ENCODE results near the gene DSG3.
A peak's percentile ranks its signal among the peaks of the same experiment; 100 is the strongest.

The DSG3 gene

GRCh38 chr18:31447530-31448191 lies at the start of gene DSG3:
Gene DSG3 (plus strand): TSS chr18:31447741. CDS start chr18:31447878, 137 bp downstream.
- DNase-seq (ENCODE audit: low spot score) = no peak

- no peak for DNase-seq (ENCODE audit: low spot score)
Measured at GRCh38 chr18:31398191-31398590, 49.4 kb upstream of the DSG3 start.

- no peak for DNase-seq (ENCODE audit: low spot score)
Measured at GRCh38 chr18:31399306-31400032, 48.1 kb upstream of the DSG3 start.

DNA sequence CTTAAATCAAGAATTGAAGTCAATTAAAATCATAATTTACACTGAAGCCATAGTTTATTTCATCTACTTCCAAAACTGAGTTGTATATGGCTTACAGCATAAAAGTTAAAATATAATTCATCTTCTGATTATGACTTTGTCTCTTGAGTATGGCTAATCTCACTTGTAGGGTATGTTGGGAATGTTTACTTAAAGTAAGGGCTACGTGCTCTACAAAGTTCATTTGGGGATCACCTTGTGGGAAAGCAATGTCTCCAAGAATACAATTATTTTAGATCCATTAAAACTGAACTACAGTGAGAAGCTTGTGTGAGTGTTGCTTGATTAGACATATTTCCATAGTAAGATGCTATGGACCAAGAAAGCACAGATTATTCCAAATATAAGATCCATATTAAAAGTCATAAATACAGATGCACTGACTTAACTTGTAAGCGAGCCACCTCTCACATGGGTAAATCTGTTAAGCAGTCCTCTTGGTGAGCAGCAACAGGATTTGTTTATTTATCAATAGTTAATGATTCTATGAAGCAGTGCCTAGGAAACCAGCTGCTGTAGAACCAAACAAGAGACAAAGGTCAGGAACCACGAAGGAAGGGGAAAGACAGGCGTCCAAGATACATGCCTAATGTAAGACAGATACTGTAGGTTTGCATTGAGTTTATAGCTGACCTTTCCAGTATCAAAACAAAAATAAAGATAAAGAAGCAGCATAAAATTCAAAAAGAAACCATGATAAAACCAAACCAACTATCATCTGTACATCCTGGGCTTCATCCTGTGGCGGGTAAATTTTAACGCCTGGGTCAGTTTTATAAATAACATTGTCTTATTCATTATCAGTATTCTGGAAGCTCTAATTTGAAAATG lies 46.1 kb upstream of the DSG3 start:
- no peak for DNase-seq (ENCODE audit: low spot score)

DNA sequence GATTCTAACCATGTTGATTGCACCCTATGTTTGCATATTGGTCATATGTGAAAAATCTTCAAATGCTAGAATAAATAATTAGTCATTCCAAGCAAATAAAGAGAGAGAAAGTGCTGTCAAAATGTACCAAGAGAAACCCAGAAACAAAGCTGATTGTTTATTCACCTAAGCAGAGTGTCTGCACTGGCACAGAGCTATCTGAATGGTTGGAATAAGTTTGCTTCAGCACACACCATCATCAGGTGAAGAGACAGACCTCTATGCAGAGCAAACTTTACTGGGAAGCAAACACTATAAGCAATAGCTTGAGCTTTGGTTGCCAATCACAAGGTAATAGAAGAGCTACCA lies 45.5 kb upstream of the DSG3 start:
- DNase-seq (ENCODE audit: low spot score) = no peak

- DNase-seq (ENCODE audit: low spot score) = no peak
Measured at GRCh38 chr18:31403409-31403808, 44.1 kb upstream of the DSG3 start.

DNA sequence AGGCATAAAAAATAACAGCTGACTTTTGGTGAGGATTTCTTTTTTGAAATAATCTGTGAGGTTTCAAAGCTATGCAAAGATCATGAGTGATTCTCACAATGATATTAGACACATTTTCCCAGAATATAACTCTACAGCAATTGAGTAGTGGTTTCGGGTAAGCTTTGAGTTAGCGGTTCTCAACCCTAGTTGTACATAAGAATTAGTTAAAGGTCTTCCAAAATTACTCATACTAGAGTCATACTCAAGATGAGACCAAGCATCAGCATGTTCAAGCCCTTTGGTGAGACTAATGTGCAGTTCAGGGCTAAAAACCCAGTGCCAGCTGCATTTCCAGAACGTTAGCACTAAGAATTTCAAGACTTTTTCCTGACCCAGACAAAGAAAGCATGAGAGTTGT lies 39.9 kb upstream of the DSG3 start:
- no peak for DNase-seq (ENCODE audit: low spot score)

DNA sequence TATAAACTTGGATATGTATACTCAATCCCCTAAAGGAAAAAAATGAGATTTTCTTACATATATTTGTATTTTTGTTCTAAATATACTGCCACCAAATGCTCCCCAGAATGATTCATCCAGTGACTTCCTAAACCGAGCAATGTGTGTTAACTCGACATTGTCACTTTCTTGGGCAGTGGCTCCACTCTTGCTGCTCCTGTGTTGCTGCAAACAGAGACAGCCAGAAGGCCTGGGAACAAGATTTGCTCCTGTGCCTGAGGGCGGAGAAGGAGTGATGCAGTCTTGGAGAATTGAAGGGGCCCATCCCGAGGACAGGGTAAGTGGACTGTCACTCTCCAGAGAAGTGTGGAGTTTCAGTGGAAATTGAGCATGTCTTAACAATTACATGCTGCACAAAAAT lies 38.3 kb upstream of the DSG3 start:
- DNase-seq (ENCODE audit: low spot score) = no peak

- DNase-seq (ENCODE audit: low spot score) = no peak
Measured at GRCh38 chr18:31410716-31411483, 36.6 kb upstream of the DSG3 start.

DNA sequence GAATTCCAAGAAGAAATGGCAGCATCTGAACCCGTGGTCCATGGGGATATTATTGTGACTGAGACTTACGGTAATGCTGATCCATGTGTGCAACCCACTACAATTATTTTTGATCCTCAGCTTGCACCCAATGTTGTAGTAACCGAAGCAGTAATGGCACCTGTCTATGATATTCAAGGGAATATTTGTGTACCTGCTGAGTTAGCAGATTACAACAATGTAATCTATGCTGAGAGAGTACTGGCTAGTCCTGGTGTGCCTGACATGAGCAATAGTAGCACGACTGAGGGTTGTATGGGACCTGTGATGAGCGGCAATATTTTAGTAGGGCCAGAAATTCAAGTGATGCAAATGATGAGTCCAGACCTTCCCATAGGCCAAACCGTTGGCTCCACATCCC lies 34.4 kb upstream of the DSG3 start:
- DNase-seq (ENCODE audit: low spot score) = no peak

DNA sequence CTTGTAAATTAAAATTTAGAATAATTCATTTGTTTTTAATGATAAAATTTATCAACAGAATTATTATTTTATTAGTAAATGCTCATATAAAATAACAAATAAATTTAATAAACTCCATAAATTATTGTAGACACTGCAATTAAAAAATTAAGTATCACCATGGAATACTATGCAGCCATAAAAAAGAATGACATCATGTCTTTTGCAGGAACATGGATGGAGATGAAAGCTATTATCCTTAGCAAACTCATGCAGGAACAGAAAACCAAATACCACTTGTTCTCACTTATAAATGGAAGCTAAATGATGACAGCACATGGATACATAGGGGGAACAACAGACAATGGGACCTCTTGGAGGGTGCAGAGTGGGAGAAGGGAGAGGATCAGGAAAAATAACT lies 29.7 kb upstream of the DSG3 start:
- DNase-seq (ENCODE audit: low spot score) = no peak

GRCh38 chr18:31419457-31419932 lies 28.0 kb upstream of the DSG3 start:
- DNase-seq (ENCODE audit: low spot score) = no peak

GRCh38 chr18:31420032-31420431 lies 27.5 kb upstream of the DSG3 start:
- no peak for DNase-seq (ENCODE audit: low spot score)

- DNase-seq (ENCODE audit: low spot score) = no peak
Measured at GRCh38 chr18:31420524-31420923, 27.0 kb upstream of the DSG3 start.

DNA sequence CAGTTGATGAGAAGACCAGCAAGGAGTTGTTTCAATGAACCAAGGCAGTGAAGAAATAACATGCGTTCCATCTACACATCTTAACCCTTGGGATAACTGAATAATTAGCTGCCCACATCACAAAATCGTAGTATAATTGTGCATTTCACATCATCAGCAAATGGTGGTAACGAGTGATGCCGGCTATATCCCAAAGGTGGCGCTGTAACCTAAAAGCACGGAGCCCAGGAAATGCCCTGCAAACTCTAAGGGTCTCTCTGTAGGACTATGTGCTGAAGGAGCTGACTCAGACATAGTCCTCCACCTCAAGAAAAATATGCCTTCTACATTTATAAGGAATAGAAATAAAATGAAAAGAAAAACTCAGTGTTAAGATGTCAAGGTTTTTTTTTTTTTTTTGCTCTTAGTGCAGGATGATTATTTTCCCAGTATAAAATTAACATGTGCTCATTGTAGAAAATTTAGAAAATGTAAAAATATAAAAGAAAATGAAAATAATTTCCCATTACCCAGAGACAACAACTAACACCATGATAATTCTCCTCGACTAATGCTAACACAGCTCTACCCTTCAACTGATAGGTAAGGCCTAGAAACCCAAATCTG lies 23.1 kb upstream of the DSG3 start:
- DNase-seq (ENCODE audit: low spot score) = peak; percentile 64

DNA sequence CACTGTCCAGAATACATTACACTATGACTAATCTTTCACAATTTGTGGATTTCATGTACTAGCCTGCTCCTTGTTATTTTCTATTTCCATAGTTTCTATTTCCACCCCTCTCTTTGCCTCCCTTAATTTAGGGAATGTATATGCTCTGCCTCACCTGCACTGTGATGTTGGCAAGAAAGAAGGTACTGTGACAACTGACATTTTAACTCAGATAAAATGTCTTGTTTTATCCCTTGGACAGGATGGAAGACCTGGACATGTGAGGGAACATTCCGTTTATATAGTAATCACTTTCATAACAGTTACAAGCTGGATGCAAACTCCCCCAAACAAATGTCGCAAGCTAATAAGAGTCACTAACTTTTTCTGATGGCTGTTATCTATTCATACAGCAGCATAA lies 21.5 kb upstream of the DSG3 start:
- no peak for DNase-seq (ENCODE audit: low spot score)

DNA sequence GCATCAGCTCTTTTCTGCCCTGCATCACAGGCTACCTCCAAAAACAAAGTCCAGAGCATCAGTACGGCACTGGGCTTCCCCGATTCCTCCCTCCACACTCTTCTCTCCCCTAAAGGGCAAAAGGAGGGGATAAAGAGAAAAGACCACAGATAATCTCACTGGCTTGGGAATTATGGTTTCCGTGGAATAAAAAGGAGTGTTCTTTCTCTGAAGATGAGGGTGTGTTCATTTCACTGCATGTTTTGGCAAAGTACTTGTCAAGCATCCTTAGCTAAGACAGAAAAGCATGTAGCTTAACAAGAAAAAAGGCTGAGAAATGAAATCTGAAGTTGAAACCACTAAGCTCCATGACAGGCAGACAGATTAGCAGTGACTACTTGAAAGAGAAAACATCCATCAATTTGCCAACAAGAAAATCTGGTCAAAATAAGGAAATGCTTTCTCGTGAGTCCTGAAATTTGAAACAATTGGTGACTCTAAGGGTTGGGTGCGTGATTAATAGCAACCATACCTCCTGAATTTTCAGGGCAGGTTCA lies 20.6 kb upstream of the DSG3 start:
- no peak for DNase-seq (ENCODE audit: low spot score)

DNA sequence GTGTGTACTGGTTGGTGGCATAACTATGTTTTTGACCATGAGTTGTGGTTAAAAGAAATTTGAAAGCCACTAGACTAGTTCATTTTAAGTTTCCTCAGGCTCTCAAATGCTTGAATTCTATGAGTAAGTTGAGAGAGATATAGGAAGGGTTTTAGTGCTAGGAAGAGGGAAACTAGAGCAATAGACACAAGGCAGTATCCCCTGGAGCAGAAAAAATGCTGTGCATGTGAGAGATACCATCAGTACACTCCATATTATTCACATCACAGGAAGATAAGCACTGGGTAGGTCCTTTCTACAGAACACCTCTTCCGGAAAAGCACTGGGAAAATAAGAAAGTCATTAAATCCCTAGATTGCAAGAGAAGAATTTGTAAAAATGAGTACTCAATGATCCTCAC lies 19.3 kb upstream of the DSG3 start:
- DNase-seq (ENCODE audit: low spot score) = no peak

DNA sequence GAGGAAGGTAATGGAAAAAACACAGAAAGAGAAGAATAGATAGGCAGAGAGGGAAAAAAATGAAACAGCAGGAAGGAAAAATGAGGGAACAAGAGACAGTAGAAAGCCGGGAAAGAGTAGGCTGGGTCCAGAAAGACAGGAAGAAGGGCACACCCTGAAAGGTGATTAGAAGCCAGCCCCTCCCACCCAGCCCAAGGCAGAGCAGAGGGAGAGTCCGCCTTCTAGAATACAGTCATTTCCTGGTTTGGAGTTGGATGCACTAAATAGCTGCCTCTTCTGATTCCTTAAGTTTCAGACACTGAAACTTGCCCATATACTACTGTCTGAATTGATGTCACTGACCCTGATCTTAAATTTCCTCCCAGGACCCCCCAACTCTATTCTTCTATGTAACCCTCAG lies 17.9 kb upstream of the DSG3 start:
- DNase-seq (ENCODE audit: low spot score) = no peak

DNA sequence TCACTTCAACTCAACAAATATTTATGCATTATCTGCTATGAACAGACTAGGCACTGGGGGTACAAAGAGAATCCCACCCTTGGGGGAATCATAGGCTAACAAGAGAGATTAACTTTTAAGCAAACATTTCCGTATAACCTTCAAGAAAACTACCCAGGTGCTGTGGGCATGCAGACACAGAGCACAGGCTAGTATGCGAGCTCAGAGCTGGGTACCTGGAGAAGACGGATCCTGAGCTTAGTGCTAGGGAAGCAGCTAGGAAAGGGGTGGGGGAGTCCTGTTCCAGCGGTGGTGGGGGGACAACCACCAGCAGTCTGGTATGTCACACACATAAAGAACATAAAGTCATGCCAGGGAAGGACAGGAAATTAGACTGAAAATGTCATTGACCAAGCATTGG lies 17.5 kb upstream of the DSG3 start:
- DNase-seq (ENCODE audit: low spot score) = no peak

DNA sequence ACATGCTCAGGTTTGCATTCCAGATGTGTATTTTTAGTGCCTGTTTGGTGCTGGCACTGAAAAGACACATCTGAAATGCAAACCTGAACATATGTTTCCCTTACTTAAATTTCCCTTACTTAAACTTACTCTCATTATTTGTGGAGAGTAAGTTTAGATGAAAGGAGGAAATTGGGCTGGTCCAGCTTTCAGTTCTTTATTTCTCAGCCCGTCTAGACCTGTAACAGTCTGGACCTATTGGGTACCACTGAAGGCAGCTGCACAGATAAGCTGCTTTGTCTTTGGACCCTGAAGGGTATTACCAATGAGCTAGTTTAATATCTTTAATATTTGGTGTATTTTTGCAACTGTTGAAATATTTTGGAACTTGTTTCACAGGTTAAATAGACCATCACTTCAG lies 17.0 kb upstream of the DSG3 start:
- DNase-seq (ENCODE audit: low spot score) = no peak

- DNase-seq (ENCODE audit: low spot score) = no peak
Measured at GRCh38 chr18:31432316-31432715, 15.2 kb upstream of the DSG3 start.
